Myocyte (in vitro differentiated cells): ENCODE data around the gene HAPLN3. TPM values are rescaled to one million over a fixed set of nuclear protein-coding genes. Genes with fewer than 3 reads are reported as not detected.
"Not testable (repeated sequence)": the region's sequence is repeated elsewhere in the genome, so short reads cannot be mapped to it uniquely, and the experiment has no call there.

Experiments
- DNase-seq: peaks from one replicate; pipeline ENCODE4 v3.0.0-alpha.2; 2012; ENCODE audit warnings: low read depth
- polyA plus RNA-seq: library from polyadenylated mRNA; unstranded; fragments of >200 nt; gene quantifications from one replicate; pipeline ENCODE4 v1.2.1, GENCODE V29; 2012; ENCODE audit warnings: missing spikeins
- total RNA-seq: library from RNA; depleted of rRNA; stranded (reverse); fragments of >200 nt; gene quantifications from 2 replicates; pipeline ENCODE4 v1.2.3, GENCODE V29; 2014

HAPLN3 gene
- total RNA-seq: 8.7 and 11.9 TPM in 2 replicates
- polyA plus RNA-seq: 17.5 TPM

GRCh38 chr15:88894819-88895767, at the start of gene HAPLN3:
Gene HAPLN3, minus strand, starts transcription at chr15:88895544. Its CDS starts 8,246 bp downstream, at chr15:88887298.
- peak; percentile 31 for DNase-seq

GRCh38 chr15:88940110-88940675, 44.8 kb upstream of the HAPLN3 start:
- no peak for DNase-seq

GRCh38 chr15:88939486-88939806, 44.1 kb upstream of the HAPLN3 start:
- no peak for DNase-seq

GRCh38 chr15:88938802-88939485, 43.6 kb upstream of the HAPLN3 start:
- no peak for DNase-seq

- not testable (repeated sequence) for DNase-seq
Observed at GRCh38 chr15:88934449-88934848, 39.1 kb upstream of the HAPLN3 start.

GRCh38 chr15:88932875-88933330, 37.6 kb upstream of the HAPLN3 start:
- DNase-seq: no peak

GRCh38 chr15:88932271-88932874, 37.0 kb upstream of the HAPLN3 start:
- DNase-seq: peak; percentile 44

GRCh38 chr15:88930579-88930978, 35.2 kb upstream of the HAPLN3 start:
- DNase-seq: no peak

- DNase-seq: not testable (repeated sequence)
Observed at GRCh38 chr15:88929358-88930098, 34.2 kb upstream of the HAPLN3 start.

- DNase-seq: not testable (repeated sequence)
Observed at GRCh38 chr15:88928192-88928591, 32.8 kb upstream of the HAPLN3 start.

- not testable (repeated sequence) for DNase-seq
Observed at GRCh38 chr15:88925648-88926047, 30.3 kb upstream of the HAPLN3 start.

GRCh38 chr15:88920892-88921435, 25.6 kb upstream of the HAPLN3 start:
- DNase-seq: peak; percentile 25

GRCh38 chr15:88920186-88920891, 25.0 kb upstream of the HAPLN3 start:
- peak; percentile 67 for DNase-seq

GRCh38 chr15:88918738-88919137, 23.4 kb upstream of the HAPLN3 start:
- peak; percentile 99 for DNase-seq

GRCh38 chr15:88917760-88918159, 22.4 kb upstream of the HAPLN3 start:
- DNase-seq: peak; percentile 63

- no peak for DNase-seq
Observed at GRCh38 chr15:88915354-88915753, 20.0 kb upstream of the HAPLN3 start.

- DNase-seq: no peak
Observed at GRCh38 chr15:88913850-88914169, 18.5 kb upstream of the HAPLN3 start.

GRCh38 chr15:88913017-88913849, 17.9 kb upstream of the HAPLN3 start, which contains the start of gene MFGE8:
Gene MFGE8, minus strand, starts transcription at chr15:88913379. Its CDS starts 60 bp downstream, at chr15:88913319.
- peak; percentile 83 for DNase-seq

GRCh38 chr15:88912500-88912921, 17.2 kb upstream of the HAPLN3 start:
- peak; percentile 60 for DNase-seq
